Upper lobe of left lung (tissue), 6 donors: ENCODE measurements around the gene MTCL3.

Experiments used
- ATAC-seq, 2 donors: fragments of 200-7000 bp; cut with Tn5 transposase; one replicate each; pipeline ENCODE4 v1.9.1; 2022; ENCODE audit warnings: mild to moderate bottlenecking in 2 of 2, moderate library complexity in 2 of 2; ENCODE audit not compliant: low FRiP score in 2 of 2
- DNase-seq, 2 donors: peaks; one replicate each; pipeline ENCODE4 v3.0.0-alpha.2; 2019 to 2020
- H3K27ac ChIP-seq, 4 donors: fragments of 200-600 bp; sonication (generic); one replicate each; pipeline ENCODE4 v1.5.1; 2016 to 2019
- H3K27me3 ChIP-seq, 4 donors: fragments of 200-600 bp; sonication (generic); one replicate each; pipeline ENCODE4 v1.5.1; 2017 to 2019
- H3K36me3 ChIP-seq, 4 donors: fragments of 200-600 bp; sonication (generic); one replicate each; pipeline ENCODE4 v1.5.1; 2016 to 2019
- H3K4me1 ChIP-seq, 4 donors: fragments of 200-600 bp; sonication (generic); one replicate each; pipeline ENCODE4 v1.5.1; 2018 to 2019
- H3K4me3 ChIP-seq, 4 donors: fragments of 200-600 bp; sonication (generic); one replicate each; pipeline ENCODE4 v1.5.1; 2017 to 2019; ENCODE audit warnings: mild to moderate bottlenecking in 2 of 4, moderate library complexity in 1 of 4
- H3K9me3 ChIP-seq, 4 donors: fragments of 200-600 bp; sonication (generic); one replicate each; pipeline ENCODE4 v1.5.1; 2018 to 2019
- CTCF ChIP-seq, 6 experiments: fragments of 450-650 bp in 4 of 6; fragments of 200-600 bp in 2 of 6; sonication (generic) in 2 of 6; IDR thresholded peaks; one replicate each; pipeline ENCODE4 v1.5.1; 2016 to 2019; ENCODE audit warnings: antibody characterized with exemption in 6 of 6
- EP300 ChIP-seq, 4 donors: sonication (generic); formaldehyde crosslinking; IDR thresholded peaks; one replicate each; pipeline ENCODE4 v1.5.1; 2017; ENCODE audit warnings: antibody characterized with exemption in 4 of 4, control low read depth in 2 of 4
- POLR2A ChIP-seq, 4 donors: fragments of 450-650 bp; IDR thresholded peaks; one replicate each; pipeline ENCODE4 v1.5.1; 2016 to 2017; ENCODE audit warnings: antibody characterized with exemption in 4 of 4, mild to moderate bottlenecking in 2 of 4
- POLR2AphosphoS5 ChIP-seq, 2 donors: sonication (generic); formaldehyde crosslinking; IDR thresholded peaks; one replicate each; pipeline ENCODE4 v1.5.1; 2017; ENCODE audit warnings: antibody characterized with exemption in 2 of 2
- WGBS, 2 donors: methylation state at CpG; one replicate each; pipeline ENCODE4 v1.1.5; 2017 to 2018; 5-methylcytosine and 5-hydroxymethylcytosine counted together
- donor health status: DM: no; HTN: no; CAD: no; lungs with moderate emphysema.
- donor health status: DM: no; HTN: yes; CAD: no; lungs with severe emphysema.

Gene MTCL3

GRCh38 chr6:127466416-127466815 lies 52.7 kb downstream of the MTCL3 start:
- ATAC-seq (no peak), DNase-seq (no peak)
- Histone ChIP-seq H3K9me3 (no peaks in the 10 kb centered on the region), H3K4me1 (peaks cover 3 to 21% (median 8%) of the 10 kb centered on the region in 4 donors), H3K36me3 (no peaks in the 10 kb centered on the region), H3K27me3 (no peaks in the 10 kb centered on the region), H3K27ac (no peak overlapping the region), H3K4me3 (no peak overlapping the region)
- TF ChIP-seq EP300 (IDR thresholded peaks at IDR 0.05) (no peak), CTCF (IDR thresholded peaks at IDR 0.05) (no peak), POLR2A (IDR thresholded peaks at IDR 0.05) (no peak), POLR2AphosphoS5 (IDR thresholded peaks at IDR 0.05) (no peak)
- WGBS, 2 donors = 79 to 88% methylated on average over 5 of the region's 5 CpGs

DNA sequence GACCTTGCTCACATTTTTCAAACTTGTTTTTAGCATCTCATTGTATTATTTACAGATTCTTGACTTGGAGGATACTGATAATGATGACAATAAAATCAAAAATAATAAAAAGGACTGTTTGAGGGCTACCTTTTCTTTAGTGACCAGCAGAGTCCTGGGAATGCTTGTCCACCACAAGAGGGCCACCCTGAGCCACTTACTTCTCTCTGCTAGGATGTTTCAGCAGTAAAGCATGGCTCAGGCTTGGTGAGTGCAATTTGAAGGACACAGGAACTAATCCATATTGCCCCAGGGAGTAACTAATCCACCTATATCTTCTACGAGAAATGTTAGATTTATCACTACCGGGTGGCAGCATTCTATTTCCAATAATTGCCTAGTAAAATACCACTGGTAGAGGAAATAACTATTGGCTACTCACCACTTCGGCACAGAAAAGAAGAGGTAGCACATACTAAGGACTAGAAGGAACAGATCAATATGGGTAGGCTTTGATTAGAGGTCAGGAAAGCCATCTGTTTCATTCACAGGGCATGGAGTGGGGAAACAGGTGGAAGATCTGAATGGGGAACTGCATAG lies 54.2 kb downstream of the MTCL3 start:
- WGBS, 2 donors = 44 to 46% methylated on average over 3 of the region's 3 CpGs
- Histone ChIP-seq H3K36me3 (no peaks in the 10 kb centered on the region), H3K9me3 (no peaks in the 10 kb centered on the region), H3K27ac (peak overlapping the region in 2 of 4 donors; percentile 63 to 65), H3K4me1 (peaks cover 3 to 21% (median 8%) of the 10 kb centered on the region in 4 donors), H3K4me3 (no peak overlapping the region), H3K27me3 (no peaks in the 10 kb centered on the region)
- ATAC-seq (peak; percentile 90 to 94), DNase-seq (peak in 1 of 2 donors; percentile 73)
- no peak for TF ChIP-seq POLR2AphosphoS5 (IDR thresholded peaks at IDR 0.05)
- peak; percentile 47 to 69 (median 63) for TF ChIP-seq CTCF (IDR thresholded peaks at IDR 0.05)

DNA sequence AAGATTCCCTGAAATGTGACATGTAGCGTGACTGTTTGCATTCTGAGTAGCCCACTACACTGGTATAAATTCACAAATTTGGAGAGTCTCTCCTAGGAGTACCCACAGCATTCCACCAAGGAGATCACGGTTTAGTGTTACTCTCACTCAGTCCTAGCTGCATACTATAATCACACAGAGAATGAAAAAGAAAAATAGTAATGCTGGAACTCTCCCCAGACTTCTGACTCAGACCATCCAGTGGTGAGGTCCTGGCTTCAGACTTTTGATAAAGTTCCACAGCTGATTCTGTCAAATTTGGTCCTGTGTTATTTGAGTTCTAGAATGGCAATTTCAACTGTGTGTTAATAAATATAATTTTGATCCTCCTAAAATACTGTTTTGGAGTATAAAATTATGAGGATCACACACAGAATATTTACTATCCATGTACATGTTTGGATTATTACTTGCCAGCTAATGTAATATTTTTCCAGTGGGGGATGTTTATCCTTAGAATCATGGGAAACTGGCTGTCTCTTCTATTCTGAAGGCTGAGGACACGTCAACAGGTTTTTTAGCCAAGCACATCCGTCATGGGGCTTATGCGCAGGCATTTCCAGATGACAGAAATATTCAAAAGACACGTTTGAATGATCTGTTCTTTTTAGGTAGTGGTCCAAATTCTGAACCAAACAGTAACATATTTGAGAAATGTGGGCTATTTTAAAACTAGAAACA lies 54.8 kb downstream of the MTCL3 start:
- Histone ChIP-seq H3K27ac (peak overlapping the region; percentile 42 to 65 (median 61)), H3K4me3 (no peak overlapping the region), H3K9me3 (no peaks in the 10 kb centered on the region), H3K36me3 (no peaks in the 10 kb centered on the region), H3K4me1 (peaks cover 3 to 21% (median 10%) of the 10 kb centered on the region in 4 donors), H3K27me3 (no peaks in the 10 kb centered on the region)
- TF ChIP-seq POLR2A (IDR thresholded peaks at IDR 0.05) (no peak), CTCF (IDR thresholded peaks at IDR 0.05) (no peak), POLR2AphosphoS5 (IDR thresholded peaks at IDR 0.05) (no peak), EP300 (IDR thresholded peaks at IDR 0.05) (no peak)
- WGBS, 2 donors = 26 to 40% methylated on average over 6 of the region's 6 CpGs
- DNase-seq (no peak), ATAC-seq (peak; percentile 70 to 84)

DNA sequence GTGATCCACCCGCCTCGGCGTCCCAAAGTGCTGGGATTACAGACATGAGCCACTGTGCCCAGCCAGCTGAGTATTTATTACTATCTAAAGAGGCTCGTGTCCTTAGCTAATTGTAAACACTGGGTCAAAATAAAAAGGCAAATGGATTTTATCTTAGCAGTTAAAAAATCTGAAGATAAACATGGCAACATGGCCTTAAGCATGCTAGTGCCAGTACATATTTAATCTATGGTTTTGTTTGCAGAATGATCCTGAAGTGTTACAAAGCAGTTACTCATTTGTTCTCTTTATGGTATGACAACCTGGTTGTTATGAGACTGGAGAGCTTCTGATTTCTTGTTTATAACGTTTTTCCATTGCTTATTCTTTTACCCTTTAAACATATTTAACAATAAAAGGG lies 56.1 kb downstream of the MTCL3 start:
- H3K9me3 ChIP-seq = no peaks in the 10 kb centered on the region
- no peak for TF ChIP-seq POLR2AphosphoS5 (IDR thresholded peaks at IDR 0.05)
- TF ChIP-seq EP300 (IDR thresholded peaks at IDR 0.05) = no peak
- TF ChIP-seq CTCF (IDR thresholded peaks at IDR 0.05) = no peak
- TF ChIP-seq POLR2A (IDR thresholded peaks at IDR 0.05) = no peak
- H3K4me3 ChIP-seq = no peak overlapping the region
- no peaks in the 10 kb centered on the region for H3K27me3 ChIP-seq
- 51 to 56% methylated on average over 5 of the region's 5 CpGs for WGBS, 2 donors
- H3K36me3 ChIP-seq = no peaks in the 10 kb centered on the region
- ATAC-seq (no peak), DNase-seq (no peak)
- peak overlapping the region; percentile 45 to 65 (median 61) for H3K27ac ChIP-seq
- peaks cover 4 to 21% (median 10%) of the 10 kb centered on the region in 4 donors for H3K4me1 ChIP-seq
